Activated CD8-positive, alpha-beta memory T cell treated with anti-CD3 and anti-CD28 coated beads for 1 hour (primary cell): ENCODE measurements around the gene PHACTR1.

Experiments
- DNase-seq, 2 donors: peaks; one replicate each; pipeline ENCODE4 v3.0.0-alpha.2; 2020; ENCODE audit warnings: low read depth in 1 of 2; ENCODE audit errors: extremely low read depth in 1 of 2

PHACTR1 gene

GRCh38 chr6:12892151-12892550 is 175.6 kb downstream of the PHACTR1 start:
- no peak for DNase-seq

- no peak for DNase-seq
These were observed 176.5 kb downstream of the PHACTR1 start for GRCh38 chr6:12893036-12893435.

GRCh38 chr6:12895721-12896120 is 179.2 kb downstream of the PHACTR1 start:
- no peak for DNase-seq

- no peak for DNase-seq
These were observed 179.7 kb downstream of the PHACTR1 start for GRCh38 chr6:12896208-12896733.

GRCh38 chr6:12898603-12899002 is 182.0 kb downstream of the PHACTR1 start:
- no peak for DNase-seq

- DNase-seq: no peak
These were observed 182.7 kb downstream of the PHACTR1 start for GRCh38 chr6:12899046-12899833.

GRCh38 chr6:12903246-12903645 is 186.7 kb downstream of the PHACTR1 start:
- no peak for DNase-seq

GRCh38 chr6:12909833-12910232 is 193.3 kb downstream of the PHACTR1 start:
- no peak for DNase-seq

- no peak for DNase-seq
These were observed 194.9 kb downstream of the PHACTR1 start for GRCh38 chr6:12911427-12911826.

GRCh38 chr6:12913201-12913600 is 196.6 kb downstream of the PHACTR1 start:
- DNase-seq: no peak

- no peak for DNase-seq
These were observed 199.4 kb downstream of the PHACTR1 start for GRCh38 chr6:12916006-12916405.

- no peak for DNase-seq
These were observed 200.0 kb downstream of the PHACTR1 start for GRCh38 chr6:12916420-12917136.

GRCh38 chr6:12921467-12921866 is 204.9 kb downstream of the PHACTR1 start:
- DNase-seq: no peak

GRCh38 chr6:12923644-12924235 is 207.2 kb downstream of the PHACTR1 start:
- no peak for DNase-seq

- DNase-seq: no peak
These were observed 208.3 kb downstream of the PHACTR1 start for GRCh38 chr6:12924911-12925310.

GRCh38 chr6:12927746-12928145 is 211.2 kb downstream of the PHACTR1 start:
- no peak for DNase-seq

- no peak for DNase-seq
These were observed 213.1 kb downstream of the PHACTR1 start for GRCh38 chr6:12929678-12930077.

- DNase-seq: no peak
These were observed 215.1 kb downstream of the PHACTR1 start for GRCh38 chr6:12931639-12932038.

GRCh38 chr6:12935637-12936036 is 219.1 kb downstream of the PHACTR1 start:
- no peak for DNase-seq

GRCh38 chr6:12937971-12938370 is 221.4 kb downstream of the PHACTR1 start:
- DNase-seq: no peak

GRCh38 chr6:12939314-12939713 is 222.7 kb downstream of the PHACTR1 start:
- DNase-seq: no peak

GRCh38 chr6:12941422-12941821 is 224.9 kb downstream of the PHACTR1 start:
- DNase-seq: no peak
